ENCODE measurements around the gene ARL16. TPM values are rescaled to one million over a fixed set of nuclear protein-coding genes. Genes with fewer than 3 reads are reported as not detected.

ARL16 gene
- total RNA-seq, 1 donor from 2014 or later: 43.3 TPM

GRCh38 chr17:81646869-81647600 is 36.6 kb downstream of the ARL16 start:
- no peak for DNase-seq (ENCODE audit: low read depth, low spot score)

- no peak for DNase-seq (ENCODE audit: low read depth, low spot score)
These were observed 38.3 kb downstream of the ARL16 start for GRCh38 chr17:81644976-81645952.

DNA sequence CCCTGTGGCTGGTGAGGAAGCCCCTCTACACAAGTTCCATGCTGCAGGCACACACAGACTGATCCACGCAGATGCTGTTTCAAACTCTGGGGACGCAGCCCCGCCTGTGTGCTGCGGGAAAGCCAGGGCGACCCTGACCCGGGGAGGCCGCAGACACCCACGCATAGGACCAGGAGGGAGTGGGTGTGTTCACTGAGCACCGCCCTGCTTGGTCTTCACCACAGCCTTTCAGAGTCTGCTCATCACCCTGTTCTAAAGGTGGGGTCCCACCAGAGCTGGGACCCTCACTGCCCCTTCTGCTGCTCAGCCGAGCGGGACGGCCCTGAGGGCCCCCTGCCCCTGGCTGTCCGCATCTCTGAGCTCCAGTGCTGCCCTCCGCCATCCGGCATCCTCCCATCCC is 39.1 kb downstream of the ARL16 start:
- no peak for DNase-seq (ENCODE audit: low read depth, low spot score)

DNA sequence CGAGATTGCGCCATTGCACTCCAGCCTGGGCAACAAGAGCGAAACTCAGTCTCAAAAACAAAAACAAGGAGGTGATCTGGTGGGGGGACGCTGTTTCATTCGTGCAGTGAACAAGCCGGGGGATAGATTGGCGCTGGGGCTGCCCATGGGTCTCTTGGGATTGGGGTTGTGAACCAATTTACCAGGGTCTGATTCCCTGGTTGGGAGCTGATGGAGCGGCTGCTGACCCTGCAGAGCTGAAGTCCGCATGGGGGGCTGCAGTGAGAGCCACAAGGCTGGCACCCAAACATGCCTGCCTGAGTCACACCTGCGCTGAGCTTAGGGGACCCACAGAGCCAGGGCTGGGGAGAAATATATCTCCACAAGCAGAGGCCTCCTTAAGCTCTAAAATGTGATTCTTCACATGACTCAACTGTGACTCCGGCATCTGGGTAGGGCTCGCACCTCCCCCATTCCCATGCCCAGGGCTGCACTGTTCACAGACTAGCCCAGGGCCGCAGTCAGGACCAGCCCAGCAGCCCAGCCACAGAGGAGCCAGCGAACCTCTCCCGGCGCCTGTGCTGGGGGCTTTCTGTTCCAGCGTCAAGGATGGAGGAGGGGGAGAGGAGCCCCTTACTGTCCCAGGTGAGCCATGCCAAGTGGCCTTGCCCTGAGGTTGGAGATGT is 41.6 kb downstream of the ARL16 start:
- no peak for DNase-seq (ENCODE audit: low read depth, low spot score)

DNA sequence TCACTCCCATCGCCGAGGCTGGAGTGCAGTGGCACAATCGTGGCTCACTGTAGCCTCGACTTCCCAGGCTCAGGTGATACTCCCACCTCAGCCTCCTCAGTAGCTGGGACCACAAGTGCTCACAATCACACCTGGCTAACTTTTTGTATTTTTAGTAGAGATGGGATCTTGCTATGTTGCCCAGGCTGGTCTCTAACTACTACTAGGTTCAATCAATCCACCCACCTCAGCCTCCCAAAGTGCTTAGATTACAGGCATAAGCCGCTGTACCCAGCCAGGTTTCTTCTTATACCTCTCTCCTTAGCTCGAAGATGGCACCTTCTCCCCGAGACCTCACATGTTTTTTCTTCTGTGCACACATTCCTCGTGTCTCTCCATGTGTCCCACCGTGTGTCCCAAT is 43.6 kb downstream of the ARL16 start:
- no peak for DNase-seq (ENCODE audit: low read depth, low spot score)

- DNase-seq (ENCODE audit: low read depth, low spot score): no peak
These were observed 44.9 kb downstream of the ARL16 start for GRCh38 chr17:81638683-81639082.

DNA sequence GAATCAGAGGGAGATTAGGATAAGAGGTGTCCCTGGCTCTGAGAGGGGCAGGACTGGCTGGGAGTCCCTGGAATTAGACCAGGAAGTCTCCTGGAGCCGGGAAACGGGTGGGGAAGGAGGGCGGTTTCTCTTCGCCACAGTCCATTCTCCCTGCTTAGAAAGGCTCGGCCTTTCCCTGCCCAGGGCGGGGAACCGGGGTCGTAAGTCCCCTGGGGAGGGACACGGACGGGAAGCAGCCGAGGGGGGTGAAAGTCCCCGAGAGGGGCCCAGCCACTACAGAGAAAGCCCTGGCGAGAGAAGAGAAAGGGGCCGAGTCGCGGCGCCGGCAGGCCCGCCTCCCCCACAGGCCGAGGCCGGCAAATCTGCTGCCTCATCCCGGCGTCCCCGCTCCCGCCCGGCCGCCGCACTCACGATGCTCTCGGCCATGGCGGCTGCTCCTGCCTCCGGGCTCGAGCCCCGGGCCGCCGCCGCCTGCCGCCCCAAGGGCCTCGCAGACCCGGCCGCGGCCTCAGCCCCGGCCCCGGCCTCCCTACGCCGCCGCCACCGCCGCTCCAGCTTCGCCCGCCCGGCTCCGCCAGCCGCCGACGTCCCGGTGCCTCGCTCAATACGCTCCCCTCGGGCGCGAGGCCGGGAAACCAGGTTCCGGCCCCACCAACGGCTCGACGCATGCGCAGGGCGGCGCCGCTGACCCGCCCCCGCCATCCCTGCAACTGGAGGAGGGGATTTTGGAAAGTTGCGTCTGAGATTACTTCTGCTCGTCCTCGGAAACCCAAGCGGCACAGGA is 46.9 kb downstream of the ARL16 start, which contains the start of the genes NPLOC4 and TSPAN10:
Gene NPLOC4 (minus strand): TSS at position 608 of the 784 bp plus-strand sequence. CDS start 182 bp downstream, at position 426.
Gene TSPAN10 (plus strand): TSS at position 692 of the 784 bp plus-strand sequence. CDS start 5,217 bp downstream, outside the sequence.
- no peak for DNase-seq (ENCODE audit: low read depth, low spot score)

GRCh38 chr17:81635973-81636504 is 47.6 kb downstream of the ARL16 start:
- no peak for DNase-seq (ENCODE audit: low read depth, low spot score)

DNA sequence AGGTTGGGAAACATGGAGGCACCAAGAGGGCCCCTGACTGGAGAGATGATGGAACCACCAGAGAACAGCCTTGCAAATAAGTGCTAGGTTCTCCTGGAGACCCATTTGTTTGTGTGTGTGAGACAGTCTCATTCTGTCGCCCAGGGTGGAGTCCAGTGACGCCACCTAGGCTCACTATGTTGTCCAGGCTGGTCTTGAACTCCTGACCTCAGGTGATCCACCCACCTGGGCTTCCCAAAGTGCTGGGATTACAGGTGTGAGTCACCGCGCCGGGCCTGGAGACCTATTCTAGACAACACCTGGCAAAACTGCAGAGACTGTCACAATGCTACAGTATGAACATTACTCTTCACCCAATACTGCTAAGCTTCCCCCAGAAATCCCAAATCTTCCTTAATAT is 48.2 kb downstream of the ARL16 start:
- DNase-seq (ENCODE audit: low read depth, low spot score): no peak

DNA sequence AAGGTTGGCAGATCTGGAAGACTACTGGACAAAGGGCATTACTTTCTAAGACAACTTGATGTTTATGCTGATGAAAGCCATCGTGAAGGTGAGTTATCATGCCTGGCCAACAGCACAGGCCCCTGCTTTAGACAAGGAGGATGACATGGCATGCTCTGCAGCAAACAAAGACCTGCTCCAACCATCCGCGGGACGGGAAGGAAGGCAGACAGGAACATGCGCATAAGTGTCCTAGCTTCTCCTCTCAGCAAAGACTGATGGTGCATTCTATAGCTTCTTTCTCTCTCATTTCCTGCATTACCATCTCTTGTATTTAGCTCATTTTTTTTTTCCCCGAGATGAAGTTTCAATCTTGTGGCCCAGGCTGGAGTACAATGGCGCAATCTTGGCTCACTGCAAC is 52.1 kb downstream of the ARL16 start:
- DNase-seq (ENCODE audit: low read depth, low spot score): no peak

Other genes starting within 250 kb of the ARL16 start
- gene ACTG1, start 171.0 kb downstream of the ARL16 start, total RNA-seq: 9,538 and 11,768 TPM in 2 replicates
- gene FSCN2, start 155.4 kb downstream of the ARL16 start, total RNA-seq: 0.35 and 0.66 TPM in 2 replicates
- gene FAAP100, start 131.4 kb downstream of the ARL16 start, total RNA-seq: 17.5 and 21.7 TPM in 2 replicates
- 103 and 114 TPM in 2 replicates for gene NPLOC4, start 46.7 kb downstream of the ARL16 start, total RNA-seq
- 0.14 and 0.26 TPM in 2 replicates for gene TSPAN10, start 46.6 kb downstream of the ARL16 start, total RNA-seq
- 0.26 and 0.56 TPM in 2 replicates for gene PDE6G, start 27.3 kb downstream of the ARL16 start, total RNA-seq
- 29.3 and 34.8 TPM in 2 replicates for gene OXLD1, start 17.2 kb downstream of the ARL16 start, total RNA-seq
- gene CCDC137, start 17.1 kb downstream of the ARL16 start, total RNA-seq: 13.3 and 13.7 TPM in 2 replicates
- 68.9 and 91.5 TPM in 2 replicates for gene HGS, start 214 bp upstream of the ARL16 start, total RNA-seq
- 17.1 and 24.5 TPM in 2 replicates for gene MRPL12, start 19.6 kb upstream of the ARL16 start, total RNA-seq
- gene SLC25A10, start 28.5 kb upstream of the ARL16 start, total RNA-seq: 24.4 and 26.7 TPM in 2 replicates
- not detected in 2 replicates for gene GCGR, start 120.4 kb upstream of the ARL16 start, total RNA-seq
- gene MCRIP1, start 149.5 kb upstream of the ARL16 start, total RNA-seq: 95.8 and 149 TPM in 2 replicates
- gene PPP1R27, start 151.3 kb upstream of the ARL16 start, total RNA-seq: not detected in 2 replicates
- gene P4HB, start 176.7 kb upstream of the ARL16 start, total RNA-seq: 1,184 and 1,197 TPM in 2 replicates
- 135 and 168 TPM in 2 replicates for gene ARHGDIA, start 187.5 kb upstream of the ARL16 start, total RNA-seq
- gene ALYREF, start 207.8 kb upstream of the ARL16 start, total RNA-seq: 228 and 268 TPM in 2 replicates
- gene ANAPC11, start 207.9 kb upstream of the ARL16 start, total RNA-seq: 114 and 167 TPM in 2 replicates
- gene NPB, start 218.4 kb upstream of the ARL16 start, total RNA-seq: 0.11 and 0.20 TPM in 2 replicates
- 46.2 and 53.6 TPM in 2 replicates for gene PCYT2, start 227.6 kb upstream of the ARL16 start, total RNA-seq
- 19.1 and 28.3 TPM in 2 replicates for gene SIRT7, start 234.4 kb upstream of the ARL16 start, total RNA-seq
- gene MAFG, start 243.9 kb upstream of the ARL16 start, total RNA-seq: 18.3 and 24.2 TPM in 2 replicates